ENCODE results near the gene TSPYL6. TPM values are rescaled to one million over a fixed set of nuclear protein-coding genes. Genes with fewer than 3 reads are reported as not detected.
A peak's percentile ranks its signal among the peaks of the same experiment; 100 is the strongest.
"Not testable (repeated sequence)": the region's sequence is repeated elsewhere in the genome, so short reads cannot be mapped to it uniquely, and the experiment has no call there.

TSPYL6 gene
- polyA plus RNA-seq (ENCODE audit: insufficient read length), result not detected

DNA sequence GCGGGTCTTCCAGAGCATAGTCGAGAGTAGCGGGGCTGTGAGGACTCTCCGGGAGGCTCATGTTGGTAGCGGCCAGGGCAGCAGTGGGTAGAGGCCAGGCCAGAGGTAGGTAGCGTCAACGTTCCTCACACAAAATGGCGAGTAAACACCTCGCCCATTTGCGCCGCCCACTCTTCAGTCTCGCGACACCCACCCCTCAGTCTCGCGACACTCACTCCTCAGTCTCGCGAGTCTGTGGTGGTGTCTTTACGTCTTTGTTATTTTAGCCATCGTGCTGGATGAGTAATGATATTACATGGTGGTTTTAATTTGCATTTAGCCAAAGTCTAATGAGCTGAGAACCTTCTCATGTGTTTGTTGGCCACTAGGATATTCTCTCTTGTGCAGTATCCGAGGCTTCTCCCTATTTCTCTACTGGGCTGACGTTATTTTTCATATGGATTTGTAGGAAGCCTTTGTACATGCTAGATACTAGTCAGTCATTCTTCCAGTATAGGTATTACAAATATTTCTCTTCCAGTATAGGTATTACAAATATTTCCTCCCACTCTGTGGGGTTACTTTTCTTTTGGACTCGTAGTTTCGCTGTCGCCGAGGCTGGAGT lies at the start of gene TSPYL6:
Gene TSPYL6 (minus strand): TSS at position 139 of the 604 bp plus-strand sequence. CDS start 78 bp downstream, at position 61.
- DNase-seq, result no peak

DNA sequence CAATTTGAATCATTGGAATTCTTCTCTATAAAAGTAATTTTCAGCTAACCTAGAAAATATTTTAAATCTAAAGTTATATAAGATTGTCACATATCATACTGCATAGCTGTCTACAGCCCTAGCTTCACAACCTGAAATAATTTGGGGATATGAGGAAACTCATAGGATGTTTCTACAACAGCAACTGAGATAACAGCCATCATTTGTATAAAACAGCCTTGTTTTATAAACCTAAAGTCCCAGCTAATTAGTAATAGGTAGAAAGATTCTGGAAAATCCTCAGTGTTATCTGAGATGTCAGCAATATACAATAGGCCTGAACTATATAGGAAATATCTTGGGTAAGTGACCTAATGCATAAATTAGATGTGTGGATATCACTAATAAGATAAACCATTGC lies 47.6 kb upstream of the TSPYL6 start:
- DNase-seq, result no peak

DNA sequence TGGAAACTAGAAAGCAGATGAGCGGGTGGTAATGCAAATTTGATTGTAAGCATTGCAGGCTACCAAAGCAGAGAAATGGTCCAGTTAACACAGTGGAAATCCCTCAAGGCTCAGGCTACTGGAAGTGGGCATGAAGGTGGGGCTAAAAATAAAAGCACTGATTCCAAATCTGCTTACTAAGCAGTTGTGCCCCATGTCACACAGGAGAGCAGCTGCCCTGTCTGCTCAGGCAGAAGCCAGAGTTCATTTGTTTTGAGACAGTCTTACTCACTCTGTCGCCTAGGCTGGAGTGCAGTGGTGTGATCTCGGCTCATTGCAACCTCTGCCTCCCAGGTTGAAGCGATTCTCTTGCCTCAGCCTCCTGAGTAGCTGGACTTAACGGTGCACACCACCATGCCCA lies 42.5 kb upstream of the TSPYL6 start:
- DNase-seq, result no peak

DNA sequence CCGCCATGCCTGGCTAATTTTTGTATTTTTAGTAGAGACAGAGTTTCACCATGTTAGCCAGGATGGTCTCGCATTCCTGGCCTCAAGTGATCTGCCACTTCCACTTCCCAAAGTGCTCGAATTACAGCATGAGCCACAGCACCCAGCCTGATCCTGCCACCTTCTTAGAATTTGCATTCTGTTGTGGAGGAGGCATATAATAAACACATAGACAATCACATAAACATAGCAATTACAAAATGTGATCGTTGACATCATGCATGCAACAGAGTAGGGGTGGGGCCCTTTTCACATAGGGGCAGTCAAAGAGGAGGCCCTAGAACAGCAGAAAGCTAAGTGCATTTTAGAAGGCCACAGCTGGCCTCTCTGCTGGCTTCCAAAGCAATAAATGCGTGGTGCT lies 39.9 kb upstream of the TSPYL6 start:
- DNase-seq, result no peak

DNA sequence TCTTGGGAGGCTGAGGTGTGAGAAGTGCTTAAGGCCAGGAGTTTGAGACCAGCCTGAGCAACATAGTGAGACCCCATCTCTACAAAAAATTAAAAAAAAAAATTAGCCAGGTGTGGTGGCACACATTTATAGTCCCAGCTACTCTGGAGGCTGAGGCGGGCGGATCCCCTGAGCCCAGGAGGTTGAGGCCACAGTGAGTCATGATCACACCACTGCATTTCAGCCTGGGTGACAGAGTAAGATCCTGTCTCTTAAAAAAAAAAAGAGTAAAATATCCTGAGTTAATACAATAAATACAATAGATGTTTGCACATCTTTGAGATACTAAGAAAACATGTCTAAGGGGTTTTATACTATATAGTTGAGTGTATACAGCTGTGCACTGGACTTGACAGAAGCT lies 38.6 kb upstream of the TSPYL6 start:
- DNase-seq, result not testable (repeated sequence)

DNA sequence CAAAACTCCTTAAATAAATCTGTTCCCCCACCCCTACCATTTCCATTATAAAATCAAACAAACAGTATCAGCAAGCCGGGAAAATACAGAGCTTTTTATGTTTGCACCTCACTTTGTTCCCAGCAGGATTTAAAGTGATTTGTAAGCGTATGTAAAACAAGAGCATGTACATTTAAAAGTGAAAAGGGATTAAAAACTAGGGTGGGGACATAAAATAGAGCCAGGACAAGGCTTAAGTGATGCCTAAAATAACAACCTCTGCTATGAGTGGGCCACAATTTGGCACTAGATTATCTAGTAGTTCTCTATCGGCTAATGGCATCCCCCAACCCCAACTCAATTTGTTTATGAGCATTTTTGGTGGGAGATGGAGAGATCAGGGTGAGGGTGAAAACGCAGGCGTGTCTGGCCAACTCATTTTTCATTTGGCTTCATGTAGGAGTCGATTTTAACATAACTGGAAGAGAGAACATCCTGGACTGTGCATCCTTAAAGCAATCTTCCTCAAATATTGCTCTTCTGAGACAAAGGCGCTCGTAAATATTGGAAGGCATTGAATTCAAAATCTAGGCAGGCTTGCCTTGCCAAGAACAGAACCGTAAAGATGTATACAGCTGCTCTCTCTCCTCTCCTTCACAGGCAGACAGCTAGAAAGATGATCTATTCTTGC lies 34.5 kb upstream of the TSPYL6 start:
- peak; percentile 57 for DNase-seq

DNA sequence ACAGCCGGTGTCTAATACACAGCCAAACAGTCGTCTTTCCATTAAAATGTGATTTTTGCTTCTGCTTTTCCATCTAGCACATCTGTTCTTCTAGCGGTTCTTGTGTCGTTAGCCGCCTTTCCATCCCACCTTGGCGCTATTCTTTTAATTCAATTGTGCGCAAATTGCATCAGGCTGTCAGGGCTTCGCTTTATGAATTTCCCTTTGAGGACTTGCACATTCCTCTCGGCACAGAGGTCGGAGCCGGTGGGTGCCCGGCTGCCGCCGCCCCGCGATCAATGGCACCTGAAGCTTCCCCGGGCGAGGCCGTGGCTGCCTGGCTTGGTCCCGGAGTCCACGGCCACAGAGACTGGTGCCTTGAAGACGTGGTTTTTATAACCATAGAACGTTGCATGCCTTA lies 33.9 kb upstream of the TSPYL6 start:
- DNase-seq, result no peak

DNA sequence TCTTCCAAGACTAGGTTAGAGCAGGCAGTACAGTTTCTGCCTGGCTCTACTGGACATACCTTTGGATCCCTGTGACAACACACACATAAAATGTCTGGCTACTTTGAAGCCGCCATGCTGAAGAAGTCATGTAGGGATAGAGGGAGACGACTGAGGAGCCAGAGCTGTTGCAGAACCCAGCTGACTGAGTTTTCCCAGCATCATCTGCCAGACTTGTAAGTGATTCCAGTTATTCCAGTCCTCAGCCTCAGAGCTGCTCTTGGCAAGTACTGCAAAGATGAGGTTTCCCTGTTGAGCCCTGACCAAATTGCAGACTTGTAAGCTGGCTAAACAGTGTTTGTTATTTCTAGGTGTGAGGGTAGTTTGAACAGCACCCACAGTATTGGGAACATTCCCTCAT lies 31.5 kb upstream of the TSPYL6 start:
- DNase-seq, result peak; percentile 80

DNA sequence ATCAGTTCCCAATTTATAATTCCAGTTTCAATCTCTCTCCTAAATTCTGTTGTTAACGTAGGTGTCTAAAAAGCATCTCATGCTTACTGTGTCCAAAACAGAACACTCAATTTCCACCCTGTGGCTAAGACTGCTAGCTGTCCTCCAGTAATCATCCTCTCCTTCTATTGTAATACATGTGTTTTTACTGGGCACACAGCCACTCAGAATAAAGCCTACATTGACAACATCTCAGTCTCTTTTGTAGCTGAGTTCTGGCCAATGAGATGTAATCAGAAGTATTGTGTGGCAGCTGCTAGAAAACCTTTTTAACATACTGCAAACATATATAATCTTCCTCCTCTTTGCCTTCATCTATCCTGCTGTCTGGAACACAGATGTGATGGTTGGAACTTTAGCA lies 29.4 kb upstream of the TSPYL6 start:
- DNase-seq, result no peak

DNA sequence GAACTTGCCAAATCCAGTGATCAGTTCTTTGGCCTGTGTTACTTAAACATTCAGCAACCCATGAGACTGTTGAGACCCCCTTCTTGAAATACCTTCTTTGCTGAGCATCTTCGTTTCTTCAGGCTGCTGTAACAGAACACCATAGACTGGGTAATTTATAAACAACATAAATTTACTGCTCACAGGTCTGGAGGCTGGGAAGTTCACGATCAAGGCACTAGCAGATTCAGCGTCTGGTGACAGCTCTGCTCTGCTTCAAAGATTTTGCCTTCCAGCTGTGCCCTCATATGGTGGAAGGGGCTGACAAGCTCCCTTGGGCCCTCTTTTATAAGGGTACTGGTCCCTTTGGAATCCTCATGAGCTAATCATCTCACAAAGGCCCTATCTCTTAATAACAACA lies 28.8 kb upstream of the TSPYL6 start:
- no peak for DNase-seq

DNA sequence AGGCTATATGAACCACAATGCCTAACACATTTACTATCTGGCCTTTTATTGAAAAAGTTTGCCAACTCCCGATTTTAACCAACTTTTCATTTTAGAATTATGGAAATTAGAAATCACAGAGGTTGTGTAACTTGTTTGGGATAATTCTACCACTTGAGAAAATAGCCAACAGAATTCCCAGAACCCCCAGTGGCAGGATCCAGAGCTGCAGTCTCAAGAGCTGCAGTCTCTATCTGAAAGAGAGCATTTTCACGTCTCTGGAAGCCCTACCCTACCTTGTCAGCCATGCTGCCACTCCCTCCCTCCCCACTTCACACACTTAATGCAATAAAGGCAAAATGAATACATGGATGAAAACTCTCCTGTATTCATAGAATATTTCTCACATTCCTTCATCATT lies 23.4 kb upstream of the TSPYL6 start:
- no peak for DNase-seq

DNA sequence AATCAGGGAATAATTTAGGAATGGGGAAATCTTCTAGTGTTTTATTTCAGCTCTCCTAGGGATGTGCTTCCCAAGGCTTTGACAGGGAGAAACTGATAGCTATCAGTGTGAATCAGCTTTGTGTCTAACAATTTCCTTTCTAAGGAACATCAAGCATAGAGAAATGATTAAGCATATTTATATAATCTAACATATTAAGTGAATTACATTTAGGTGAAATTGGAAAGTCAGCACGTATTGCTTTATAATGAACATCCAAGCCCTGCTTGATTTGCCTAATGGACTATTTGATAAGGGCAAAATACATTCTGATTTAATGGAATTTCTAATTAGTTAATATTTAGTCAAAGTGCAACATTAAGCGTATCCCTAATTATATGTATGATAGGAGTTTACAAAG lies 19.5 kb upstream of the TSPYL6 start:
- no peak for DNase-seq

DNA sequence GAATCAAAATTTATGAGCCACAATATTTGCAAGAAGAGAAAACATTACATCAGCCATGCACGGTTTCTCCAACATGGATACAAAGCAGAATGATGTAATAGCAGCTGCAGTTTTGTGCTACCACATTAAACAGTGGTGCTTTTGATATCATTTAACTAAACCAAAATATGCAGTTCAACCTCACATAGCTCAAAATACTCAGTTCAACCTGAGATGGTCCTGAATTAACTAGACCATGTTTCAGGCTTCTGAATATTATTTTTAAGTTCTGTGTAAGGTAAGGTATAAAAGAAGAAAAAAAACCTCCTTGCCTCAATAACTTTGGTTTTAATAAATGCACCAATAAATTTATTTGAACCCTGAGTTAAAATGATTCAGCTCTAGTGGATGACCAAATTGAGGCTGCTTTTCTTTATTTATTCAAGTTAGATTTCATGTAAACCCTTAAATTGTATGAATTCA lies 18.8 kb upstream of the TSPYL6 start:
- peak; percentile 39 for DNase-seq

DNA sequence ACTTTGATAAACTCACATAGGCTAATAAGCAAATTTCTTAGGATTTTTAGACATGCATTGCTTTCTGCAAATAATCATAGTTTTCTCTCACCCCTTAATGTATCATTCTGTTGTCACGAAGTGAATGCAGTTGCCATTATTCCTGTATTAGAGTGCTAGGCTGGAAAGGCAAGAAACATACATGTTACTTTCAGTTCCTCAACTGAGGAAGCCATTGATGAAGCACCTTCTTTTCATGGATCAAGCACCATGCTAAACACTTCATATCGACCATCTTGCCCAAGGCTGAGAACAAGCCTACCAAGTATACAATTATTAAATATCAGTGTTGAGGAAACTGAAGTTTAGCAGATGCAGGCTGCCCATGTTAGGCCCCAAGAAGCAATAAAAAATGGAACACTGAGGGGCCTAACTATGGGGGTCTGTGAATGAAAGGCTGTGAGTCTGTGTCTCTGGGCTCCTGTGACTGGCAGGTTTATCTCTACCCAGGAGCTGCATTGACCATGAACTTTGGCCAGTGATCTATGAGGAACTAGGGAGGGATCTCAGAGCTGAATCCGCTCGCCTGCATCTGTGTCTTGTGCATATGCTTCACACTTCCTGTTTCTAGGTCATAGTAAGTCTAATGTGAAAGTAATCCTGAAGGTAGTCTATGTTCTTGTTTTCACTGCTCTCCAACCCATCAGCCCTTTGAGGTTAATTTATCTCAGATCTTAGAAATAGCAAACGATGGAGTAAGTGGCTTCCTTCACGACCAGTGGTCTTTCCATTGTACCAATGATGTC lies 16.0 kb upstream of the TSPYL6 start:
- no peak for DNase-seq

DNA sequence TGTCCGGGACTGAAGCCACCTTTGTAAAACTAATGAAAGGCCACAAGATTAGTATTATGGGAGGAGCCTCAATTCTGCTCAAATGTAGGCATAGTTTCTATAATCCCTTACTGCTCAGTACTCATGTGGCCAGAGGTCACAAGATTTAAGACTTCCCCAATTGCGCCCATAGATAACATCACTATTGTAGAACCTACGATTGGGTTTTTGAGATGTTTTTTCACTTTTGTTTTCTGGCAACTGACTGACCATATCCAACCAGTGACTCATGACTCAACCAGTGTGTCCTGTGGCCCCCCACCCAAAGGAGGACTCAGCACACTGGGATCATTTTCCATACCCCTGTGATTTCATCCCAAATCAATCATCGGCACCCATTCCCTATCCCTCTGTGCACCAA lies 15.2 kb upstream of the TSPYL6 start:
- DNase-seq, result no peak

DNA sequence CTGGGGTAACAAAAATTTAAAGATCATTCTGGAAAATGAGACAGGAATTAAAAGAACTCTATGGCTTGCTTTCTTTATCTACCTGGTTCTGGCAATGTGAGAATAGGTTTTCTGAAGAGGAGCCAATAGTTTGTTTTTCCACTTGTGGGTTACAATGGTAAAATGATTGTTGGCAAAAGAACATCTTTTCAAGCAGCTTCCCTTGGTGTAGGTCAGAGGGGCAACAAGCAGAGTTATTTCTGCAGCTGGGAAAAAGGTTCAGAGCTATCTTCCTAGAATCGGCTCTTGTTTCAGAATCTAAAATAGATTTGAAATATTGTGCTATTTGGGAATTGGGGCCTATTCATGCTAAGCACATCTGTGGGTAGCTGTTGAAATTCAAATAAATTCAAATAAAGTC lies 11.5 kb upstream of the TSPYL6 start:
- no peak for DNase-seq

DNA sequence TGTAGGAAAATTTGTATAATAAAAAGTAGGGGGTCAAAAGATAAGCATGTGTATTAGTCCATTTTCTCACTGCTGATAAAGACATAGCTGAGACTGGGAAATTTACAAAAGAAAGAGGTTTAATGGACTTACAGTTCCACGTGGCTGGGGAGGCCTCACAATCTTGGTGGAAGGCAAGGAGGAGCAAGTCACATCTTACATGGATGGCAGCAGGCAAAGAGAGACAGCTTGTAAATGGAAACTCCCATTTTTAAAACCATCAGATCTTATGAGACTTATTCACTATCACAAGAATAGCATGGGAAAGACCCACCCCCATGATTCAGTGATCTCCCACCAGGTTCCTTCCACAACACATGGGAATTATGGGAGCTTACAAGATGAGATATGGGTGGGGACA lies 9.1 kb upstream of the TSPYL6 start:
- DNase-seq, result not testable (repeated sequence)

DNA sequence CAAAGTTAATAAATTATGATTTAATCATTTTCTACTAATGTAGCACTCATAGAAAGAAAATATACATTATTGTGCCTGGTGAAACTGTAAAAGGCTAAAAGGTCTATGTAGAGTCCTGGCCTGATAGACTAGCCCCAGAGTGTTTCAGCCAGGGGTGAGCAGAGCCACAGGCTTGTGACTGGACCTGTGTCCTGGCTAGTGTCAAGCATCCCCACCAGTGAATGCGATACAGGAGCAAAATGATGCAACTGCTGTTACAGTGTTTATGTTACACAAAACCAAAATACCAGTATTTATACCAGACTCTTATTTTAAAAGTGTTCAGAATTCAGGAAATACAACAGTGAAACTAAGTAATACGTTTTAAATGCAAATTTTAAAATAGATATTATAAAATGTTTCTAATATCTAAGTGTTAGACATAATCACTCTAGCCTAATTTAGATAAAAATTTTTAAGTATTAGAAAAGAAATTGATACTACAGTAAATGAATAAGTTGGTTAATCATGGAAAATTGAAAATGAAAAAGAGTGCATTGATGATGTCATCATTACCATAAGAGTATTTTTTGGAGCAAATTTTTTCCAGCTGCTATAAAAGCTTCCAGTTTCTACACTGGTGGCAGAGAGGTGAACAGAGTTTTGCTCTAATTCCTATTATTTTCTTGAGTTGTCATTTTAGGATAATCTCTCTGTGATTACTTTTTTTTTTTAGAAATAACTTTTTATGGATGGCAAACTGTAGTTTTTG lies 6.2 kb upstream of the TSPYL6 start:
- DNase-seq, result no peak

DNA sequence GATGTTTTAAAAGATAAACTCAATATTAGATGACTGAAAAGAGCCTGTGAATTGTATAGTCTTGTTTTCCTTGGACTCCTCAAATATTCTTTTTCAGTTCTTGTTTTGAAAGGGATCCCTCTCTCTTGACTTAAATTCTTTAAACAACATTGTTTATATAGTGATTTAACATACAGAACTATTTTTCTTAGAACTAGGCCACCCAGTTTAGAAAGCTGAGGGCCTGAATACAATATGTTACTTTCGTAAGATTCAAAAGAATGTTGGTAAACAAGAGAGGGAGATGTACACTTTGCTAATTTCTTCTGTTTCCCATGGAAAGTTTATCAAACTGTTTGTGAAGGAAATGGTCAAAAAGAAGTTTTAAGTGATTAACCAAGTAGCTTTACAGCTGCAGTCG lies 5.5 kb upstream of the TSPYL6 start:
- DNase-seq, result no peak

DNA sequence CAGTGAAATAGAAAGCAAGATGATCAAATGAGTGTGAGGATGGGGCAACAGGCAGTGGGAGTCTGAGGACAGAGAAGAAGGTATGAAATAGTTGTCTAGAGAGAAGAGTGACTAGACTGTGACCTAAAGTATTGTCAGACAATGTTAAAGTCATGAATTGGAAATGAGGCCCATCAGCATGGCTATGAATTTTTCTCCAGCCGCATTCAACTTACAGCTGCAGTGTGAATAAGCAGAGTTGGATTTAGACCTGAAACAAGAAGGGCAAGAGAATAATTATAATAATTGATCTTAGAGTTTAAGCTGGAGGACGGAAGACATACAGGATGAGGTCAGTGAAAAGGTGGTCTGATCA lies 4.2 kb upstream of the TSPYL6 start:
- DNase-seq, result no peak

DNA sequence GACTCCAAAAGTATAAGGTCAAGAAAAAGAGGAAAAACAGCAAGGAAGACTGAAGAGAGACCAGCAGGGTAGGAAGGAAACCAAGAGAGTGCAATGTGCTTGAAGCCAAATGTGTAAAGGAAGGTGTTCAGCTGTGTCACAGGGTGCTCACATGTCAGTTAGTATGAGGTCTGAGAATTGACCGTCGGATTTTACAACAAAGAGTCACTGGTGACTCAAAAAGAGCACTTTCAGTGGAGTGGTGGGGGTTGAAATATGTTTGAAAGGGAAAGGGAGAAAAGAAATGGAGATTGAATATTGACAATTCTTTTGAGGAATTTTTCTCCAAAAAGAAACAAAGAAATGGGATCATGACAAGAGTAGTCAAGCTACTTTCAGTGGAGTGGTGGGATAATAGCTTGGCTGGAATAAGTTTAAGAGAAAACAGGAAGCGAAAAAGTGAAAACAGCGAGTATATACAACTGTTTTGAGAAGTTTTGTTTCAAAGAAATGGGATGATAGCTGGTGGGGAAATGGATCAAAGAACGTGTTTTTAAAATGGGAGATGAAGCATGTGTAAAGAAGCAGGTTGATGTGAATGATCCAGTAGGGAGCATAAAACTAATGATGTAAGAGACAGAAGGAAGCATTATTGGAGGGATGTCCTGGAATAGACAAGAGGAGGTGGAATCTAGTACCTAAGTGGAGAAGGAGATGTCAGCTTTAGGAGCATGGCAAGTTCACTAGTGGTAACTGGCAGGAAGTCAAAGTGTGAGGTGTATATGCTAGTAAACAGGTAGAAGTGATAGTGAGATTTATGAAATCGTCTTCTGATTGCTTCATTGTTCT lies 3.6 kb upstream of the TSPYL6 start:
- DNase-seq, result no peak

DNA sequence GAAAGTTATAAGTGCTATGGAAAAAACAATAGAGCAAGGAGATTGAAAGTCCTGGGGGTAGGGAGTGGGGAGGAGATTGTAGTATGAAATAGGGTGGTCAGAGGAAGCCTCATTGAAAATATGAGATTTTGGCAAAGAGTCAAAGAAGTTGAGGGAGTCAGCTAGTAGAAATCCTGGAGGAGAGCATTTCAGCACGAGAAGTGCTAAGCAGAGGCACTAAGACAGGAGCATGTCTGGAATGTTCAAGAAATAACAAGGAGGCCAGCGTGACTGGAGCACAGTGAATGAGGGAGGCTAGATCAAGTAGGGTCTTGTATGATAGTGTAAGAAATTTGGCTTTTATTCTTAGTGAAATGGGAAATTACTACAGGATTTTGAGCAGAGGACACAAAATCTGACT lies 2.1 kb upstream of the TSPYL6 start:
- DNase-seq, result no peak
